ENCODE data around the gene PRKCH.

The PRKCH gene

GRCh38 chr14:61476754-61477410, 155.5 kb downstream of the PRKCH start:
- FAIRE-seq: no peak

DNA sequence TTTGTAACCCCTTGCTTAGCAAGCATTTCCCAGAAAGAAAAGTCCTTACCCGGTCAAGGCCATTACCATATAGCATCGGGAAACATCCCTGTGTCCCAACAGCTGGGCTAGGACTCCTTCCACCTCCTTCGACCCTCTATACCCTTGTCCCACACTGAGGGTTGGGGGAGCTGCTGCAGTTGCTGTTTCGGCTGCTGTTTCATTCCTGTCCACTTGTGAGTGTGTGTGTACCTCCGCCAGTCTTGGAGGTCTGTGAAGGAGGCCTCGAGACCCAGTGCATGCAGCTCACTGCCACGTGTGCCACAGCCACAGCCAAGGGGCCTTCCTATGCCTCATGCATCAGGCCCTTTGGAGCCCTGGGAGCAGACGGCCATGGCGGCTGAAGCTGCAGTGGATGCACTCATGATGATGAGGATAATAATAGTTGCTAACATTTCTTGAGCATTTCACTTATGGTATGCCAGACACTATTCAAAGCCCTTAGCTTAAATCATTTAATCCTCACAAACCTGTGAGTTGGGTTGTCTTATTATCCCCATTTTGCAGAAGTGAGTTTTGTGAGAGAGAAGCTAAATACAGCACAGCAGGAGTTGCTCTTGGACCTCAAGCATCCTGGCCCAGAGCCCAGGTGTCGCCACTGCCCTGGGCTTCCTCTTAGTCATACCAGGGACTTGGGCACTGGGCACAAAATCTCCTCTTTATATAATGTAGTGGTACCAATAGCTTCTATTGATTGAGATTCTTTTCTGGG, 156.5 kb downstream of the PRKCH start:
- no peak for FAIRE-seq

DNA sequence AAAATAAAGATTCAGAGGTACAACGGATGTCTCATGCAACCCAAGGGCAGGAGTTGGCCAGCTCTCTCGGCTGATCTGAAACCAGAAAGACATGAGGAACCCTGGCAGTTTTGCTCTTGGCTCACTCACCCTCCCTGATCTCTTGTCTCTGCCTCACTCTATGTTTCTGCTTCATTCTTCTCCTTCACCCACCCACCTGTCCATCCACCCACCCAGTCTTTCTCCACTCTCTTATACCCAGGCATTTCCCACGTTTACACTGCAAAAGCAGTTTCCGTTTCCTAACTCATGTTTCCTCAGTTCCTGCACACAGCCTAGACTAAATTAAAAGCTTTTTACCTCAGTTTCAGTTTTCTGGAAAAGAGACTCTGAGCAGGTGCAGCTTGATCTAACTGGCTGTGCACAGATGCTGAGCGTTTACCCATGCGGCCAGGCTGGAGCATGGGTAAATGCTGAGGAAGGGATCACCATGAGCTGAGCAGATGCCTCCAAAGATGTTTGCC, 157.6 kb downstream of the PRKCH start:
- no peak for FAIRE-seq

- no peak for FAIRE-seq
Observed at GRCh38 chr14:61479746-61480502, 158.5 kb downstream of the PRKCH start.

GRCh38 chr14:61480704-61481285, 159.4 kb downstream of the PRKCH start:
- no peak for FAIRE-seq

DNA sequence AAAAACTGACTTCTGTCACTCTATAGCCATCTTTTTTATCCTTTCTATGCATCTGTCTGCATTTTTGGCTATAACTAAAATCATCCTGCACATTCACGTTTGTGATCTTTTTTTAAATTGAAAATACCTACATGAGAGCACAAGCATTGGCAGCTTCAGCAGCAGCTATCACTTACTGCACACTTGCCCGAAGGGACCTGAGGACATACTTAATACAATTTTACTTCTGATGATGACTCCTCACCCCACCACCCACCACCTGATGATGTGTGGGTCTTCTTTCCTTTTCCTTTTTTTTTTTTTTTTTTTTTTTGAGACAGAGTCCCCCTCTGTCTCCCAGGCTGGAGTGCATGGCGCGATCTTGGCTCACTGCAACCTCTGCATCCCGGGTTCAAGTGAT, 160.3 kb downstream of the PRKCH start:
- no peak for FAIRE-seq

DNA sequence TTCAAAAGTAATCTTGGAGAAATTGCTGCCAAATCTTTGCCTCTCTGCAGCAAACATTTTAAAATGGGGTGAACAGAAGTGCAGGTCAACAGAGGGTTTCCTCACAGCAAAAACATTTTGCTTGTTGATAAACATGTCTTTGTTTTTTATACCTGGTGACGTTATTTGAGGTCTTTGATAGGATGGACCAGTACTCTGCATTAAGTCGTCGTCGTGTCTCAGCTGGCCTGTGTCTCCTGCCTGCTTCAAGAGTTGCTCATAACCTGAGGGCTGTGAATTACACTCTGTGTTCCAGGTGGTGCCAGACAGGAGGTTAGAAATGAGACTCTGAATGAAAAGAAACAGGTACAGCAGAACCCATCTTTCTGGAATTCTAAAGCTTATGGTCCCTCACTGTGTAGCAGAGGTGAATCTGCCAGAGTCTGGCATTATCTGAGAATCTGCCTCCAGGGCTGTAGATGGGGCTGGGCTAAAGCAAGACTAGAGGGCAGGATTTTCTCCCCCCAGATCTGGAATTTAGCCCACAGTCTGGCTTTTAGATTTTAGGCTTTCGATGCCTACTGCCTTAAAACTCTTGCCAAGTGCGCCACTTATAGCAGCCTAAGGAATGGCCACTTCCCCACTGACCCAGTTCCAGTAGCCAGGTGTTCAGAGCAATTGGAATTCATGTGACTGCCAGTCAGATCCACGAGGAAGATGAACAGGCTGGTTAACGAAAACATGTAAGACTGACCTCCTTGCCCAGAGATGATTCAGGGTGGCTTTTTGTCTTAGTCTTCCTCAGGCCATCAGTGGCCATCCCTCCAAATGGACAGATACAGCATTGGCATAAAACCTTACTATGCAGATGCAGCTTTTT, 161.2 kb downstream of the PRKCH start:
- FAIRE-seq: no peak

GRCh38 chr14:61483476-61483875, 162.1 kb downstream of the PRKCH start:
- FAIRE-seq: no peak

GRCh38 chr14:61484031-61484430, 162.7 kb downstream of the PRKCH start:
- FAIRE-seq: no peak

DNA sequence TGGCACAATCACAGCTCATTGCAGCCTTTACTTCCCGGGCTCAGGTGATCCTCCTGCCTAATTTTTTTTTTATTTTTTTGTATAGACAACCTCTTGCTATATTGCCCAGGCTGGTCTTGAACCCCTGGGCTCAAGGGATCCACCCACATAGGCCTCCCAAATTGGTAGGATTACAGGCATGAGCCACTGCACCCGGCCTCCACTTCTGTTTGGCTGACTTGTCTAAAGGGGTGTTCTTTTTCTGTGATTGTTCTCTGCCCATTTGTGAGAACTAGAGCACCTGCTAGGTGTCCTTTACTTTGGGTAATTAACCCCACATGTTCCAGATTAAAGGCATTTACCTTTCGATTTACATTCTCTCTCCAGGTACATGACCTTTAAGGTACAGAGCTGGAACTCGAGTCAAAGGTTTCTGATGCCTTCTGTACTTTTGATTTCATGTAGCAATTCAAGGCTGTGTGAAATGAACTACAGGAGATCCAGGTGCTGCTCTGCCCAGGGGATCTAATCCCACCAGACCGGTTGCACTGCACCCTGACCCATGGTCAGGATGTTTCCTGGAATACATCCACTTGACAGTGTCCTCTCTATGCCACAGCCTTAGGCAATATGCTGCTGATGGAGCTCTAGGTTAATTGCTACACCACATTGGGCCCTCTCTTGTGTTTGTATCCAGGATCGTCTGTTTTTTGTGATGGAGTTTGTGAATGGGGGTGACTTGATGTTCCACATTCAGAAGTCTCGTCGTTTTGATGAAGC, 163.6 kb downstream of the PRKCH start:
- FAIRE-seq: no peak

- no peak for FAIRE-seq
Observed at GRCh38 chr14:61485661-61486060, 164.3 kb downstream of the PRKCH start.

GRCh38 chr14:61486930-61487495, 165.6 kb downstream of the PRKCH start:
- FAIRE-seq: no peak

DNA sequence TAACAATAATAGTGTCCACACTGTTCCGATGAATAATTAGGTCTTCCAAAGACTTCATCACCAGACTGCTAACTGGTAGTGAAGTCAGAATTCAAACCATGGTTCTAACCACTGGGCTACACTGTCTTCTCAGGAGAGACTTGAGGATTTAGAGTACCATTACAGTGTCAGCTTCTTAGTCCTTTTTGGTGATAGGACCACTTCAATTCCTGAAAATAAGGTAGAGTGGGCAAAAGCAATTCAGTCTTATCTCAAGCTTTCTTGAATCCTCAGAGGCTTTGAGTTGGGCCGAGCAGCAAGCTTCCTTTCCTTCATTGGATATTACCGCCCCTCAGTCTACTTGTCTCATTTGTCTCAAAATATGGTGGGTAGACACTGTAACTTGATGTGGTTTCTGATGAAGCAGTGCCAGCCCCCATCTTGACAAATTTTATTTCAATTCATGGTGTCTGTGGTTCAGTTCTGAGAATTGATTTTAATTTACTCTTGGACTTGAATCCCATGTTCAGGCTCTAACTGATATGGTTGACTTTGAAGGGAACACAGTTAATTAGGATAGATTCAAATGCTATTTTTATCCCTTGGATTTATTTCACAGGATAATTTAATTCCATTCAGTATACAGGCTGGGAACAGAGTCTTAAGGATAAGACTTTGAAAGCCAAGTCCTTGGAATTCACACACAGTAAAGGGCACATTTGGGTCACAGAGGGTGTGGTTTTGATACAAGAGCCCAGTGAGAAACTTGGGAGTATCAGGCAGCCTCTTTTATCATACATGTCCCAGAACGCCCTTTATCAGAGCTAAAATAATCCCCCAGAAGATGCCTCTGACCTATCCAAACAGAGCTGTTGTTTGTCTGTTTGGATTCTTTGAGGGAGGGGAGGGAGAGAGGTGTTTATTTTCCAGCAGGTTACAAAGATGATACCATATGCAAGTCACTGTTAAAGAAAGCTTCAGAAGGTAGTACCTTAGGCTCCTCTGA, 167.3 kb downstream of the PRKCH start:
- FAIRE-seq: no peak

- FAIRE-seq: no peak
Observed at GRCh38 chr14:61489512-61489911, 168.1 kb downstream of the PRKCH start.

GRCh38 chr14:61489932-61490331, 168.6 kb downstream of the PRKCH start:
- no peak for FAIRE-seq

GRCh38 chr14:61491224-61491623, 169.8 kb downstream of the PRKCH start:
- FAIRE-seq: no peak

- no peak for FAIRE-seq
Observed at GRCh38 chr14:61491876-61492434, 170.6 kb downstream of the PRKCH start.

DNA sequence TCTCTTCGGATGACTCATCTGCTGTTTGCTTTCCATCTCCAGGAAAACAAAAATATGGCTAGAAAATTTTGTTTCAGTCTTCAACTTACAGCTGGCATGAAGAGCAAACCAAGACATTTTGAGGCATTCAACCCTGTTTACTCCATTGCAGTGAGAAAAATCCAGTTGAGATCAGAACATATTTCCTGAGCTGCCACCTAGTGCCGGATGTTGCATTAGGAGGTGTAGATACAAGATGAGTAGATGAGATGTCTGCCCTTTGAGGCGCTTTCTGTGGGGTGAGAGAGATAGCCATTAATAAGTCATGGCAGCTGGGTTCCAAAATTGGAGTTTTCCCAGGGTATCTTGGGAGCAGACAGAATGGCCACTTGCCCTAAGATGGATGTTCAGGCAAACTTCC, 171.1 kb downstream of the PRKCH start:
- no peak for FAIRE-seq

DNA sequence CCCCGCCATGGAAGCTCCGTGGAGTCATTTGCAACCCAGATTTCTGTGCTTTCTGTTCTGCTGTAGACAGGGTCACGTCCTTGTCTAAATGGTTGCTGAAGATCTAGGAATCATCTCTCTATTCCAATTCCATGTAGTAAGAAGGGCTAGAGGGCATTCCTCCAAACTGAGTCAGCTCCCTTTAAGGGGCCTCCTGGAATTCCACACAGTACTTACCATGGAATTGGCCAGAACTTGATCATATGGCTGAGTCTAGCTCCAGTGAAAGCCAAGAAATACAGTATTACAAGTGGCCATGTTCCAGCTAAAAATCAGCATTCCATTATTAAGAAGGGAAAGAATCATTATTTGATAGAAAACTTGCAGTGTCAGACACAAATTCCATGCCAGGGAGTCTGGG, 171.9 kb downstream of the PRKCH start:
- no peak for FAIRE-seq

GRCh38 chr14:61494018-61494417, 172.6 kb downstream of the PRKCH start:
- FAIRE-seq: no peak

All from TTC549 (cell line).